ENCODE results near the gene RNF11. TPM values are rescaled to one million over a fixed set of nuclear protein-coding genes. Genes with fewer than 3 reads are reported as not detected.

RNF11 gene
- total and polyA plus RNA-seq, 4 donors, result 24.1 to 102 (median 48.7) TPM

GRCh38 chr1:51203121-51203873, 32.8 kb upstream of the RNF11 start (continued):
- TF ChIP-seq CTCF (IDR thresholded peaks at IDR 0.05; ENCODE audit: low read depth, low read length, missing input control), result no peak
- no peak for TF ChIP-seq RAD21 (IDR thresholded peaks at IDR 0.05)
- no peak for TF ChIP-seq HNF4G (IDR thresholded peaks at IDR 0.05)
- no peak for TF ChIP-seq RXRA (IDR thresholded peaks at IDR 0.05)
- no peak for TF ChIP-seq FOXA2 (IDR thresholded peaks at IDR 0.05)
- TF ChIP-seq, protein P1, sequence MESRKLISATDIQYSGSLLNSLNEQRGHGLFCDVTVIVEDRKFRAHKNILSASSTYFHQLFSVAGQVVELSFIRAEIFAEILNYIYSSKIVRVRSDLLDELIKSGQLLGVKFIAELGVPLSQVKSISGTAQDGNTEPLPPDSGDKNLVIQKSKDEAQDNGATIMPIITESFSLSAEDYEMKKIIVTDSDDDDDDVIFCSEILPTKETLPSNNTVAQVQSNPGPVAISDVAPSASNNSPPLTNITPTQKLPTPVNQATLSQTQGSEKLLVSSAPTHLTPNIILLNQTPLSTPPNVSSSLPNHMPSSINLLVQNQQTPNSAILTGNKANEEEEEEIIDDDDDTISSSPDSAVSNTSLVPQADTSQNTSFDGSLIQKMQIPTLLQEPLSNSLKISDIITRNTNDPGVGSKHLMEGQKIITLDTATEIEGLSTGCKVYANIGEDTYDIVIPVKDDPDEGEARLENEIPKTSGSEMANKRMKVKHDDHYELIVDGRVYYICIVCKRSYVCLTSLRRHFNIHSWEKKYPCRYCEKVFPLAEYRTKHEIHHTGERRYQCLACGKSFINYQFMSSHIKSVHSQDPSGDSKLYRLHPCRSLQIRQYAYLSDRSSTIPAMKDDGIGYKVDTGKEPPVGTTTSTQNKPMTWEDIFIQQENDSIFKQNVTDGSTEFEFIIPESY (IDR thresholded peaks at IDR 0.05), result no peak

DNA sequence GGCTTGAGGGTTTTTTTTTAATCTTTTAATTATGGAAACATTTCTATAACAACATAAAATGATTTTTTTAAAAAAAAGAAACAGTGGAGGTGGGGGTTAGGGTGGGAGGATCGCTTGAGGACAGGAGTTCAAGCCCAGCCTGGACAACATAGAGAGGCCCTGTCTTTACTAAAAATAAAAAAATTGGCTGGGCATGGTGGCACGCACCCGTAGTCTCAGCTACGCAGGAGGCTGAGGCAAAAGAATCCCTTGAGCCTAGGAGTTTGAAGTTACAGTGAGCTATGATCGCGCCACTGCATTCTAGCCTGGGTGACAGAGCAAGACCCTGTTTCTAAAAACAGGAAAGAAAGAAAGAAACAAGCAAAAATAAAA, 32.2 kb upstream of the RNF11 start:
- Histone ChIP-seq H3K9ac (ENCODE audit: low read depth in 1 of 2, low read length in 2 of 2) (no peak overlapping the region), H3K4me3 (ENCODE audit: low read depth in 1 of 3, low read length in 3 of 3) (no peak overlapping the region), H3K27ac (ENCODE audit: low read depth in 1 of 2, low read length in 2 of 2) (no peak overlapping the region), H3K9me3 (ENCODE audit: control insufficient read depth in 4 of 4, low read length in 3 of 4) (no peaks in the 10 kb centered on the region), H3K36me3 (ENCODE audit: control insufficient read depth in 4 of 4, insufficient read depth in 3 of 4, low read depth in 1 of 4, low read length in 3 of 4) (no peaks in the 10 kb centered on the region), H3K27me3 (ENCODE audit: control insufficient read depth in 4 of 4, insufficient read depth in 4 of 4, low read length in 3 of 4) (no peaks in the 10 kb centered on the region), H3K4me1 (ENCODE audit: control insufficient read depth in 4 of 4, insufficient read depth in 4 of 4, low read length in 3 of 4) (no peaks in the 10 kb centered on the region)
- TF ChIP-seq, protein P1 (IDR thresholded peaks at IDR 0.05), result no peak
- TF ChIP-seq HNF4A (conservative IDR thresholded peaks at IDR 0.05) (no peak), ATF3 (IDR thresholded peaks at IDR 0.05) (no peak), RXRA (IDR thresholded peaks at IDR 0.05) (no peak), YY1 (IDR thresholded peaks at IDR 0.05) (no peak), NR2F2 (IDR thresholded peaks at IDR 0.05) (no peak), CTCF (IDR thresholded peaks at IDR 0.05; ENCODE audit: low read depth, low read length, missing input control) (no peak), TAF1 (conservative IDR thresholded peaks at IDR 0.05) (no peak), HNF4G (IDR thresholded peaks at IDR 0.05) (no peak), EGR1 (IDR thresholded peaks at IDR 0.05; ENCODE audit: low read depth in 2 of 2) (no peak), GABPA (IDR thresholded peaks at IDR 0.05 in 1 of 2, conservative IDR thresholded peaks at IDR 0.05 in 1 of 2) (no peak), MAX (IDR thresholded peaks at IDR 0.05) (no peak), FOXA2 (IDR thresholded peaks at IDR 0.05) (no peak), RAD21 (IDR thresholded peaks at IDR 0.05) (no peak), JUND (IDR thresholded peaks at IDR 0.05) (no peak), FOXA1 (IDR thresholded peaks at IDR 0.05) (no peak), SP1 (IDR thresholded peaks at IDR 0.05) (no peak)
- TF ChIP-seq, protein P2, sequence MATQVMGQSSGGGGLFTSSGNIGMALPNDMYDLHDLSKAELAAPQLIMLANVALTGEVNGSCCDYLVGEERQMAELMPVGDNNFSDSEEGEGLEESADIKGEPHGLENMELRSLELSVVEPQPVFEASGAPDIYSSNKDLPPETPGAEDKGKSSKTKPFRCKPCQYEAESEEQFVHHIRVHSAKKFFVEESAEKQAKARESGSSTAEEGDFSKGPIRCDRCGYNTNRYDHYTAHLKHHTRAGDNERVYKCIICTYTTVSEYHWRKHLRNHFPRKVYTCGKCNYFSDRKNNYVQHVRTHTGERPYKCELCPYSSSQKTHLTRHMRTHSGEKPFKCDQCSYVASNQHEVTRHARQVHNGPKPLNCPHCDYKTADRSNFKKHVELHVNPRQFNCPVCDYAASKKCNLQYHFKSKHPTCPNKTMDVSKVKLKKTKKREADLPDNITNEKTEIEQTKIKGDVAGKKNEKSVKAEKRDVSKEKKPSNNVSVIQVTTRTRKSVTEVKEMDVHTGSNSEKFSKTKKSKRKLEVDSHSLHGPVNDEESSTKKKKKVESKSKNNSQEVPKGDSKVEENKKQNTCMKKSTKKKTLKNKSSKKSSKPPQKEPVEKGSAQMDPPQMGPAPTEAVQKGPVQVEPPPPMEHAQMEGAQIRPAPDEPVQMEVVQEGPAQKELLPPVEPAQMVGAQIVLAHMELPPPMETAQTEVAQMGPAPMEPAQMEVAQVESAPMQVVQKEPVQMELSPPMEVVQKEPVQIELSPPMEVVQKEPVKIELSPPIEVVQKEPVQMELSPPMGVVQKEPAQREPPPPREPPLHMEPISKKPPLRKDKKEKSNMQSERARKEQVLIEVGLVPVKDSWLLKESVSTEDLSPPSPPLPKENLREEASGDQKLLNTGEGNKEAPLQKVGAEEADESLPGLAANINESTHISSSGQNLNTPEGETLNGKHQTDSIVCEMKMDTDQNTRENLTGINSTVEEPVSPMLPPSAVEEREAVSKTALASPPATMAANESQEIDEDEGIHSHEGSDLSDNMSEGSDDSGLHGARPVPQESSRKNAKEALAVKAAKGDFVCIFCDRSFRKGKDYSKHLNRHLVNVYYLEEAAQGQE (IDR thresholded peaks at IDR 0.05), result no peak
- 99% methylated on average over 6 of the region's 6 CpGs for WGBS
- DNase-seq (ENCODE audit: low spot score), result no peak
